CD4-positive, alpha-beta T cell treated with Interferon gamma for 1 hour (primary cell): ENCODE measurements around the gene RPAP2.
"Not testable (repeated sequence)": the region's sequence is repeated elsewhere in the genome, so short reads cannot be mapped to it uniquely, and the experiment has no call there.

Experiments
- DNase-seq: peaks from one replicate; pipeline ENCODE4 v3.0.0-alpha.2; 2020

RPAP2 gene

GRCh38 chr1:92377991-92378390 lies 79.1 kb downstream of the RPAP2 start:
- not testable (repeated sequence) for DNase-seq

GRCh38 chr1:92380867-92381266 lies 82.0 kb downstream of the RPAP2 start:
- no peak for DNase-seq

- DNase-seq, result not testable (repeated sequence)
Observed at GRCh38 chr1:92393966-92394365, 95.1 kb downstream of the RPAP2 start.

GRCh38 chr1:92398519-92398918 lies 99.7 kb downstream of the RPAP2 start:
- no peak for DNase-seq

- no peak for DNase-seq
Observed at GRCh38 chr1:92399076-92399475, 100.2 kb downstream of the RPAP2 start.

- no peak for DNase-seq
Observed at GRCh38 chr1:92404661-92405060, 105.8 kb downstream of the RPAP2 start.

- DNase-seq, result no peak
Observed at GRCh38 chr1:92408825-92409224, 110.0 kb downstream of the RPAP2 start.

- no peak for DNase-seq
Observed at GRCh38 chr1:92409946-92410549, 111.2 kb downstream of the RPAP2 start.

GRCh38 chr1:92410706-92411105 lies 111.8 kb downstream of the RPAP2 start:
- DNase-seq, result peak; percentile 7

- no peak for DNase-seq
Observed at GRCh38 chr1:92411511-92411910, 112.7 kb downstream of the RPAP2 start.

- DNase-seq, result no peak
Observed at GRCh38 chr1:92419642-92420041, 120.8 kb downstream of the RPAP2 start.

- no peak for DNase-seq
Observed at GRCh38 chr1:92424381-92424780, 125.5 kb downstream of the RPAP2 start.

- DNase-seq, result no peak
Observed at GRCh38 chr1:92425617-92426016, 126.8 kb downstream of the RPAP2 start.

- no peak for DNase-seq
Observed at GRCh38 chr1:92430030-92430429, 131.2 kb downstream of the RPAP2 start.

- DNase-seq, result not testable (repeated sequence)
Observed at GRCh38 chr1:92434572-92434971, 135.7 kb downstream of the RPAP2 start.

GRCh38 chr1:92439291-92439690 lies 140.4 kb downstream of the RPAP2 start:
- DNase-seq, result no peak

- no peak for DNase-seq
Observed at GRCh38 chr1:92441316-92441696, 142.4 kb downstream of the RPAP2 start.

- no peak for DNase-seq
Observed at GRCh38 chr1:92441697-92442342, 143.0 kb downstream of the RPAP2 start.

- DNase-seq, result no peak
Observed at GRCh38 chr1:92442351-92442750, 143.5 kb downstream of the RPAP2 start.

- no peak for DNase-seq
Observed at GRCh38 chr1:92443893-92444292, 145.0 kb downstream of the RPAP2 start.

GRCh38 chr1:92444351-92444750 lies 145.5 kb downstream of the RPAP2 start:
- DNase-seq, result no peak

- no peak for DNase-seq
Observed at GRCh38 chr1:92445865-92446264, 147.0 kb downstream of the RPAP2 start.

- no peak for DNase-seq
Observed at GRCh38 chr1:92446546-92446945, 147.7 kb downstream of the RPAP2 start.

- DNase-seq, result no peak
Observed at GRCh38 chr1:92447033-92447681, 148.3 kb downstream of the RPAP2 start.
